ENCODE measurements around the gene NPAS4. TPM values are rescaled to one million over a fixed set of nuclear protein-coding genes. Genes with fewer than 3 reads are reported as not detected.

The NPAS4 gene
- total and polyA plus RNA-seq, 9 of the 15 experiments (the other 6 are each of a cell fraction or from before 2014, with no cell fraction given): not detected

- TF ChIP-seq ZNF318 (IDR thresholded peaks at IDR 0.05; ENCODE audit: borderline replicate concordance in 1 of 2, low read depth in 1 of 2): no peak
- TF ChIP-seq SLC30A9 (CRISPR knock-in tag; IDR thresholded peaks at IDR 0.05): no peak
- TF ChIP-seq POLR3G (IDR thresholded peaks at IDR 0.05; ENCODE audit: extremely low read depth, insufficient read length, insufficient replicate concordance): no peak
- peak; percentile 60 for TF ChIP-seq CCNT2 (IDR thresholded peaks at IDR 0.05; ENCODE audit: borderline replicate concordance, extremely low read depth, insufficient read length, low read depth, low read length)
- no peak for TF ChIP-seq TCF7L2 (IDR thresholded peaks at IDR 0.05; ENCODE audit: low read depth, low read length)
- TF ChIP-seq TAF1 (IDR thresholded peaks at IDR 0.05; ENCODE audit: control insufficient read depth, extremely low read depth, insufficient read depth, low read length, severe bottlenecking): no peak
- 0 out of 2 replicates have a peak, but pooled peaks have one; percentile 25 for TF ChIP-seq KDM2B (CRISPR knock-in tag; IDR thresholded peaks at IDR 0.05)
- no peak for TF ChIP-seq SRSF3 (IDR thresholded peaks at IDR 0.05; ENCODE audit: insufficient read depth, low read length)
- TF ChIP-seq GATAD2A (IDR thresholded peaks at IDR 0.05): 0 out of 2 replicates have a peak, but pooled peaks have one; percentile 27
- TF ChIP-seq ZNF354B (CRISPR knock-in tag; IDR thresholded peaks at IDR 0.05): no peak
- no peak for TF ChIP-seq DNMT1 (IDR thresholded peaks at IDR 0.05)
- no peak for TF ChIP-seq U2AF1 (optimal IDR thresholded peaks at IDR 0.05; ENCODE audit: low read depth, low read length)
- no peak for TF ChIP-seq ZFP1 (CRISPR knock-in tag; IDR thresholded peaks at IDR 0.05)
- TF ChIP-seq ZNF239 (CRISPR knock-in tag; IDR thresholded peaks at IDR 0.05): no peak
- TF ChIP-seq GABPB2 (CRISPR knock-in tag; conservative IDR thresholded peaks at IDR 0.05): no peak
- no peak for TF ChIP-seq ZNF644 (tag; IDR thresholded peaks at IDR 0.05; ENCODE audit: low read depth)
- TF ChIP-seq RBM17 (IDR thresholded peaks at IDR 0.05; ENCODE audit: borderline replicate concordance, low read depth, low read length): no peak
- no peak for TF ChIP-seq ARID3B (CRISPR knock-in tag; IDR thresholded peaks at IDR 0.05; ENCODE audit: borderline replicate concordance)
- peak; percentile 36 to 65 for TF ChIP-seq NRF1 (conservative IDR thresholded peaks at IDR 0.05 in 1 of 2, IDR thresholded peaks at IDR 0.05 in 1 of 2)
Observed at GRCh38 chr11:66371627-66372415, 49.0 kb upstream of the NPAS4 start, which contains the start of gene SLC29A2 (continued).
